Neural cell (in vitro differentiated cells): Measurements from ENCODE around the gene SIAE.

ENCODE experiments used
- EZH2 ChIP-seq: fragments of 200-600, 300-800 bp; shearing (Covaris generic), sonication (generic); IDR thresholded peaks from 2 replicates; pipeline ENCODE4 v1.6.1; 2014; ENCODE audit warnings: antibody characterized with exemption, low read length, borderline replicate concordance, mild to moderate bottlenecking; ENCODE audit not compliant: insufficient read depth, poor library complexity, severe bottlenecking
- MXI1 ChIP-seq: fragments of 450-650 bp; conservative IDR thresholded peaks from 2 replicates; pipeline ENCODE4 v1.6.1; 2014; ENCODE audit warnings: antibody characterized with exemption, mild to moderate bottlenecking; ENCODE audit not compliant: poor library complexity, severe bottlenecking
- RAD21 ChIP-seq: fragments of 450-650 bp; conservative IDR thresholded peaks from 2 replicates; pipeline ENCODE4 v1.6.1; 2014; ENCODE audit warnings: antibody characterized with exemption, mild to moderate bottlenecking, moderate library complexity
- TAF1 ChIP-seq: IDR thresholded peaks from 2 replicates; pipeline ENCODE4 v1.6.1; 2012; ENCODE audit warnings: low read depth
- TF ChIP-seq, protein P1 (sequence below): fragments of 450-650 bp; IDR thresholded peaks from 2 replicates; pipeline ENCODE4 v1.5.1; 2014; ENCODE audit warnings: antibody characterized with exemption, mild to moderate bottlenecking, moderate library complexity; ENCODE audit not compliant: poor library complexity, severe bottlenecking

GRCh38 chr11:124656774-124657630 is 16.5 kb downstream of the SIAE start:
- TF ChIP-seq MXI1 (peak; percentile 44), RAD21 (peak; percentile 38), EZH2 (no peak), TAF1 (peak; percentile 47)
- TF ChIP-seq, protein P1, sequence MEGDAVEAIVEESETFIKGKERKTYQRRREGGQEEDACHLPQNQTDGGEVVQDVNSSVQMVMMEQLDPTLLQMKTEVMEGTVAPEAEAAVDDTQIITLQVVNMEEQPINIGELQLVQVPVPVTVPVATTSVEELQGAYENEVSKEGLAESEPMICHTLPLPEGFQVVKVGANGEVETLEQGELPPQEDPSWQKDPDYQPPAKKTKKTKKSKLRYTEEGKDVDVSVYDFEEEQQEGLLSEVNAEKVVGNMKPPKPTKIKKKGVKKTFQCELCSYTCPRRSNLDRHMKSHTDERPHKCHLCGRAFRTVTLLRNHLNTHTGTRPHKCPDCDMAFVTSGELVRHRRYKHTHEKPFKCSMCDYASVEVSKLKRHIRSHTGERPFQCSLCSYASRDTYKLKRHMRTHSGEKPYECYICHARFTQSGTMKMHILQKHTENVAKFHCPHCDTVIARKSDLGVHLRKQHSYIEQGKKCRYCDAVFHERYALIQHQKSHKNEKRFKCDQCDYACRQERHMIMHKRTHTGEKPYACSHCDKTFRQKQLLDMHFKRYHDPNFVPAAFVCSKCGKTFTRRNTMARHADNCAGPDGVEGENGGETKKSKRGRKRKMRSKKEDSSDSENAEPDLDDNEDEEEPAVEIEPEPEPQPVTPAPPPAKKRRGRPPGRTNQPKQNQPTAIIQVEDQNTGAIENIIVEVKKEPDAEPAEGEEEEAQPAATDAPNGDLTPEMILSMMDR, result peak; percentile 16
